NT2/D1 (cell line): ENCODE data around the gene TBC1D24.
"Not testable (repeated sequence)": the region's sequence is repeated elsewhere in the genome, so short reads cannot be mapped to it uniquely, and the experiment has no call there.

Experiments
- DNase-seq: peaks from one replicate; pipeline ENCODE4 v3.0.0-alpha.2; 2011; ENCODE audit warnings: low read depth, low spot score
- H3K27me3 ChIP-seq: 2 replicates; pipeline ENCODE4 v1.6.0; 2011; ENCODE audit warnings: mild to moderate bottlenecking; ENCODE audit not compliant: insufficient read length, insufficient read depth
- H3K36me3 ChIP-seq: 2 replicates; pipeline ENCODE4 v1.6.1; 2011; ENCODE audit warnings: mild to moderate bottlenecking, low read length, mixed read lengths; ENCODE audit not compliant: insufficient read depth, insufficient read length
- H3K4me1 ChIP-seq: 2 replicates; pipeline ENCODE4 v1.5.1; 2011; ENCODE audit not compliant: insufficient read depth, insufficient read length
- H3K4me3 ChIP-seq: 2 replicates; pipeline ENCODE4 v1.5.1; 2011; ENCODE audit warnings: low read depth; ENCODE audit not compliant: insufficient read length
- H3K9ac ChIP-seq: 2 replicates; pipeline ENCODE4 v1.6.0; 2011; ENCODE audit warnings: low read depth; ENCODE audit not compliant: insufficient read length
- H3K9me3 ChIP-seq: 2 replicates; pipeline ENCODE4 v1.5.1; 2011; ENCODE audit warnings: mild to moderate bottlenecking, low read length; ENCODE audit not compliant: insufficient read depth
- SUZ12 ChIP-seq: IDR thresholded peaks from 2 replicates; pipeline ENCODE4 v1.6.1; 2011; ENCODE audit not compliant: insufficient read length, insufficient read depth; ENCODE audit errors: extremely low read depth
- YY1 ChIP-seq: IDR thresholded peaks from 2 replicates; pipeline ENCODE4 v1.6.1; 2011; ENCODE audit not compliant: insufficient read length, insufficient read depth
- ZNF274 ChIP-seq: IDR thresholded peaks from 2 replicates; pipeline ENCODE4 v1.6.1; 2011; ENCODE audit warnings: mild to moderate bottlenecking, low read depth, low read length

Gene TBC1D24

GRCh38 chr16:2439598-2439997, 35.3 kb upstream of the TBC1D24 start:
- no peak overlapping the region for H3K9ac ChIP-seq

GRCh38 chr16:2441143-2441804, 33.7 kb upstream of the TBC1D24 start:
- not testable (repeated sequence) for H3K4me3 ChIP-seq, H3K9me3 ChIP-seq, H3K4me1 ChIP-seq, H3K9ac ChIP-seq, H3K27me3 ChIP-seq, DNase-seq
- peaks cover 73% of the 10 kb centered on the region for H3K36me3 ChIP-seq

More at GRCh38 chr16:2439598-2439997, 35.3 kb upstream of the TBC1D24 start:
- no peaks in the 10 kb centered on the region for H3K9me3 ChIP-seq
- no peak overlapping the region for H3K4me3 ChIP-seq
- no peak for TF ChIP-seq ZNF274
- TF ChIP-seq SUZ12 = no peak
- no peak for TF ChIP-seq YY1
- no peak for DNase-seq
- H3K36me3 ChIP-seq = peaks cover 73% of the 10 kb centered on the region
- H3K4me1 ChIP-seq = peaks cover 9% of the 10 kb centered on the region
- H3K27me3 ChIP-seq = no peaks in the 10 kb centered on the region

GRCh38 chr16:2443555-2443954, 31.4 kb upstream of the TBC1D24 start:
- Histone ChIP-seq H3K36me3 (peaks cover 75% of the 10 kb centered on the region), H3K4me1 (peaks cover 3% of the 10 kb centered on the region), H3K27me3 (no peaks in the 10 kb centered on the region), H3K9ac (peak overlapping the region; percentile 21), H3K9me3 (no peaks in the 10 kb centered on the region), H3K4me3 (no peak overlapping the region)
- no peak for DNase-seq
- no peak for TF ChIP-seq YY1
- no peak for TF ChIP-seq ZNF274
- no peak for TF ChIP-seq SUZ12

- H3K36me3 ChIP-seq = peaks cover 90% of the 10 kb centered on the region
- DNase-seq = no peak
These were observed 26.9 kb upstream of the TBC1D24 start for GRCh38 chr16:2447920-2448583.

GRCh38 chr16:2449118-2449517, 25.8 kb upstream of the TBC1D24 start:
- no peak for DNase-seq
- no peaks in the 10 kb centered on the region for H3K27me3 ChIP-seq
- TF ChIP-seq SUZ12 = no peak
- no peak overlapping the region for H3K9ac ChIP-seq
- no peaks in the 10 kb centered on the region for H3K9me3 ChIP-seq
- no peak overlapping the region for H3K4me3 ChIP-seq
- H3K36me3 ChIP-seq = peaks cover 93% of the 10 kb centered on the region
- peaks cover 4% of the 10 kb centered on the region for H3K4me1 ChIP-seq

More at GRCh38 chr16:2447920-2448583, 26.9 kb upstream of the TBC1D24 start:
- no peak overlapping the region for H3K9ac ChIP-seq
- no peak overlapping the region for H3K4me3 ChIP-seq
- no peaks in the 10 kb centered on the region for H3K27me3 ChIP-seq
- H3K9me3 ChIP-seq = no peaks in the 10 kb centered on the region
- peaks cover 3% of the 10 kb centered on the region for H3K4me1 ChIP-seq
- TF ChIP-seq ZNF274 (no peak), YY1 (no peak), SUZ12 (no peak)

GRCh38 chr16:2450535-2450934, 24.4 kb upstream of the TBC1D24 start:
- Histone ChIP-seq H3K36me3 (peaks cover 94% of the 10 kb centered on the region), H3K9ac (no peak overlapping the region)

GRCh38 chr16:2450975-2451381, 23.9 kb upstream of the TBC1D24 start:
- no peak overlapping the region for H3K9ac ChIP-seq
- peaks cover 6% of the 10 kb centered on the region for H3K4me1 ChIP-seq
- H3K36me3 ChIP-seq = peaks cover 96% of the 10 kb centered on the region
- H3K27me3 ChIP-seq = no peaks in the 10 kb centered on the region
- no peaks in the 10 kb centered on the region for H3K9me3 ChIP-seq
- H3K4me3 ChIP-seq = no peak overlapping the region
- TF ChIP-seq ZNF274 (no peak), SUZ12 (no peak)
- no peak for DNase-seq

More at GRCh38 chr16:2450535-2450934, 24.4 kb upstream of the TBC1D24 start:
- no peak for DNase-seq
- Histone ChIP-seq H3K4me3 (no peak overlapping the region), H3K27me3 (no peaks in the 10 kb centered on the region), H3K9me3 (no peaks in the 10 kb centered on the region), H3K4me1 (peaks cover 6% of the 10 kb centered on the region)
- TF ChIP-seq SUZ12 (no peak), ZNF274 (no peak), YY1 (no peak)
